Astrocyte of the spinal cord (primary cell): ENCODE measurements around the gene AGER.

Experiments used
- DNase-seq: peaks from one replicate; pipeline ENCODE4 v3.0.0; 2011; ENCODE audit warnings: low read depth, low spot score
- H3K4me3 ChIP-seq: 2 replicates; pipeline ENCODE4 v1.5.1; 2011; ENCODE audit warnings: low read depth, mild to moderate bottlenecking, low read length, moderate library complexity
- in situ Hi-C: cut with HindIII; loops from 2 replicates; pipeline ENCODE4 v1.10.0; 2017; ENCODE audit warnings: low sequenced_read_pairs
- TF ChIP-seq, protein P1 (sequence below): IDR thresholded peaks from 2 replicates; pipeline ENCODE4 v1.5.1; 2012; ENCODE audit warnings: low read depth, mild to moderate bottlenecking, low read length, inconsistent platforms

AGER gene

DNA sequence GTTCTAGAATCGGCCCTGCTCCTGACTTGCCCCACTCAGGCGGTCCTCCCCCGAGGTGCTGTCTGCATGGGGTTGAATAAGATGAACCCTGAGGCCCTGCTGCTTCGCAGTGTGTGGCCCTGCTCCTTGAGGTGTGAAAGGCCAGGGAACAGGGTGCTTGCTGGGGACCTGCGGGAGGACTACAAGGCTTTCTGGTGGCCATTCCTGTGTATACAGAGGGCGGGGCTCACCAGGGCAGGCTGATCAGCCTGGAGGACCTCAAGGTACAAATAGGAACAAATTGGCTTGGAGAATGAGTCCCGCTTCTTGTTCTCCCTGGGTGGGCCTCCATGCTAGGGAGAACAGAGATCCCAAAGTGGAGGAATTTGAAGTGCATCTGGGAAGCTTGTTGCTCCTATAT, 34.1 kb upstream of the AGER start:
- TF ChIP-seq, protein P1, sequence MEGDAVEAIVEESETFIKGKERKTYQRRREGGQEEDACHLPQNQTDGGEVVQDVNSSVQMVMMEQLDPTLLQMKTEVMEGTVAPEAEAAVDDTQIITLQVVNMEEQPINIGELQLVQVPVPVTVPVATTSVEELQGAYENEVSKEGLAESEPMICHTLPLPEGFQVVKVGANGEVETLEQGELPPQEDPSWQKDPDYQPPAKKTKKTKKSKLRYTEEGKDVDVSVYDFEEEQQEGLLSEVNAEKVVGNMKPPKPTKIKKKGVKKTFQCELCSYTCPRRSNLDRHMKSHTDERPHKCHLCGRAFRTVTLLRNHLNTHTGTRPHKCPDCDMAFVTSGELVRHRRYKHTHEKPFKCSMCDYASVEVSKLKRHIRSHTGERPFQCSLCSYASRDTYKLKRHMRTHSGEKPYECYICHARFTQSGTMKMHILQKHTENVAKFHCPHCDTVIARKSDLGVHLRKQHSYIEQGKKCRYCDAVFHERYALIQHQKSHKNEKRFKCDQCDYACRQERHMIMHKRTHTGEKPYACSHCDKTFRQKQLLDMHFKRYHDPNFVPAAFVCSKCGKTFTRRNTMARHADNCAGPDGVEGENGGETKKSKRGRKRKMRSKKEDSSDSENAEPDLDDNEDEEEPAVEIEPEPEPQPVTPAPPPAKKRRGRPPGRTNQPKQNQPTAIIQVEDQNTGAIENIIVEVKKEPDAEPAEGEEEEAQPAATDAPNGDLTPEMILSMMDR = no peak
- no peak overlapping the region for H3K4me3 ChIP-seq
- no peak for DNase-seq
- in situ Hi-C loops = no loop called here

DNA sequence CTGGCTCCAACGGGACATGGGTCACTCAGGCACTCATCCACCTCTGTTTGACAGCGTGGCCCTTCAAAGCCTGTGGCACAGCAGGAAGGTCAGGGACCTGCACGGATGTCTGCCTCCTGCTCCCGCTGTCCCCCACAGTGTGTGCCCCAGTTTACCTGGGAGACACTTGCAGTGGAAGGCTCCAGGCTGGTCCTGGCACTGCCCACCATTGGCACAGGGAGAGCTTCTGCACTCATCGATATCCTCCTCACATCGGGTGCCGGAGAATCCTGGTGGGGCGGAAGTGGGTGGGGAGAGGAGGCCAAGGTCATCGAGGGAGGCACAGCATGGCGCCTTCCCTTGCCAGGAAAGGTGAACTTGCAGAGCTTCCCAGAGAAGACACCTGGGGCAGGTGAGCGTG, 32.9 kb upstream of the AGER start:
- TF ChIP-seq, protein P1 = no peak
- H3K4me3 ChIP-seq = no peak overlapping the region
- in situ Hi-C loops = no loop called here
- DNase-seq = no peak

DNA sequence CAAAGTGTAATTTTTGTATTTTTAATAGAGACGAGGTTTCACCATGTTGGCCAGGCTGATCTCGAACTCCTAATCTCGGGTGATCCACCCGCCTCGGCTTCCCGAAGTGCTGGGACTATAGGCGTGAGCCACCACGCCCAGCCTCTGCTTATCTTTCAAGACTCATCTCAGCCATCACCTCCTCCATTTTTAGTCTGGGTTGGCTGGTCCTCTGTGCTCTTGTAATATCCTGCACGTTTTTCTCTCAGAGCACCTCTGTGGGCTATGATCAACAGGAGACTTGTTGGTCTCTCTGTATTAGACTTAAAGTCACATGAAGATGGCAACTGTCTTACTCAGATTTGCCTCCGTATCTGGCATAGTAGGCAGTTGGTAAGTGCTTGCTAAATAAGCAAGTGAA, 32.2 kb upstream of the AGER start:
- TF ChIP-seq, protein P1 = no peak
- in situ Hi-C loops = no loop called here
- DNase-seq = no peak
- no peak overlapping the region for H3K4me3 ChIP-seq

DNA sequence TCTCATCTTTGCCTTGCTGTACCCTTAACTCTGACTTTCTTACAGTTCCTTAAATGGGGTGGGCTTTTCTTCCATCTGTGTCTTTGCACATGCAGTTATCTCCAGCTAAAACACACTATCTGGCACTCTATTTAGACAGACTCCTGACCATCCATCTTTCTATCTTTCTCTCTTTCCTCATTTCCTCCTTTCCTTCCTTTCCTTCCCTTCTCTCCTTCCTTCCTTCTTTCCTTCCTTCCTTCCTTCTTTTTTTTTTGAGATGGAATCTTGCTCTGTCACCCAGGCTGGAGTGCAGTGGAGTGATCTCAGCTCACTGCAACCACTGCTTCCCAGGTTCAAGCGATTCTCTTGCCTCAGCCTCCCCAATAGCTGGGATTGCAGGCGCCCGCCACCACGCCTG, 31.6 kb upstream of the AGER start:
- TF ChIP-seq, protein P1 = no peak

DNA sequence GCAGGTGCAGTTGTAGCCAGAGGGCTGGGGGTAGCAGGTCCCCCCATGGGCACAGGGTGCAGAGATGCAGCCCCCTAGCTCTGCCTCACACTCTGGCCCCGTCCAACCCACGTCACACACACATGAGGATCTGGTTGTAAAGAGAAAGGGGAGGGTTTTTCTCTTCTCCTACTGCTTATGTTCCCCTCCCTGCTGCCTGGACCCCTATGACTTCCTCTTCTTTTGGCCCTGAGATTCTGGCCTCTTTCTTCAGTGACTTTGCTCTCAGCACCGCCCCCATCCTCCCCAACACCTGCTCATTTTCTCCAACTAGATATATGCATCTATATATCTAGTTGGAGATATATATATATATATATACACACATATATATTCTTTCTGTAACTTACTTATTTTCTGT, 30.1 kb upstream of the AGER start:
- H3K4me3 ChIP-seq = no peak overlapping the region
- in situ Hi-C loops = no loop called here
- TF ChIP-seq, protein P1 = no peak
- no peak for DNase-seq

More for the DNA sequence above, 31.6 kb upstream of the AGER start:
- in situ Hi-C loops = no loop called here
- H3K4me3 ChIP-seq = no peak overlapping the region
- no peak for DNase-seq

DNA sequence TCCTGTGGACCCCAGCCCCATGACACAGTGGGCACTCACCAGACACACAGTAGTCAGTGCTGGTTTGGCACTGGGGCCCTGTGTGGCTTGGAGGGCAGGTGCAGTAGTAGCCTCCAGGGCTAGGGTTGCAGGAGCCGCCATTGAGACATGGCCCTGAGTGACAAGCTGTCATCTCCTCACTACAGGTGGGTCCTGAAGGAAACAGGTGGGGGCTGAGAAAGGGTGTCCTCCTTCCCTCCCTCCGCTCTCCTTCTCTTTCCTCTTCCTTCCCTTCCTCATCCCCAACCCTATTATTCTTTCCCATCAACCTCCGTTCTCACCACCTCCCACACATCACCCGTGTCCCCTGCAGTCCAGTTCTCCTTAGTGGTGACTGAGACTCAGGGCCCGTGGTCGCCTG, 29.6 kb upstream of the AGER start:
- TF ChIP-seq, protein P1 = no peak

More for the DNA sequence above, 29.6 kb upstream of the AGER start:
- in situ Hi-C loops = no loop called here
- no peak for DNase-seq
- H3K4me3 ChIP-seq = no peak overlapping the region
